Cardiac fibroblast (primary cell): Measurements from ENCODE around the gene L3MBTL3.

Experiments
- DNase-seq, 2 donors: peaks; one replicate each; pipeline versions ENCODE4 v3.0.0 to v3.0.0-alpha.2; 2010; ENCODE audit warnings: low read depth in 2 of 2
- H3K4me3 ChIP-seq, 2 donors: replicated peaks in 1 of 2; 1 replicate in 1 of 2; 2 replicates in 1 of 2; pipeline ENCODE4 v1.5.1; 2011; ENCODE audit warnings: low read depth in 2 of 2, low read length in 2 of 2, mild to moderate bottlenecking in 2 of 2, moderate library complexity in 1 of 2
- CTCF ChIP-seq: IDR thresholded peaks from one replicate; pipeline ENCODE4 v1.5.1; 2011; ENCODE audit warnings: low read depth, mild to moderate bottlenecking, low read length, inconsistent platforms

Gene L3MBTL3

GRCh38 chr6:130178692-130179091 is 160.3 kb downstream of the L3MBTL3 start:
- TF ChIP-seq CTCF, result no peak
- DNase-seq, result peak; percentile 72 to 88
- H3K4me3 ChIP-seq, result no peak overlapping the region

GRCh38 chr6:130182466-130182865 is 164.1 kb downstream of the L3MBTL3 start:
- H3K4me3 ChIP-seq, result no peak overlapping the region
- no peak for DNase-seq
- TF ChIP-seq CTCF, result no peak

GRCh38 chr6:130183271-130184222 is 165.2 kb downstream of the L3MBTL3 start:
- no peak for TF ChIP-seq CTCF
- DNase-seq, result no peak
- no peak overlapping the region for H3K4me3 ChIP-seq

GRCh38 chr6:130185658-130186057 is 167.3 kb downstream of the L3MBTL3 start:
- no peak for DNase-seq
- H3K4me3 ChIP-seq, result no peak overlapping the region
- TF ChIP-seq CTCF, result no peak

- DNase-seq, result no peak
- TF ChIP-seq CTCF, result no peak
These were observed 169.2 kb downstream of the L3MBTL3 start for GRCh38 chr6:130187335-130188206.

GRCh38 chr6:130188207-130188899 is 170.0 kb downstream of the L3MBTL3 start:
- no peak for DNase-seq
- no peak for TF ChIP-seq CTCF
- H3K4me3 ChIP-seq, result no peak overlapping the region

More at GRCh38 chr6:130187335-130188206, 169.2 kb downstream of the L3MBTL3 start:
- no peak overlapping the region for H3K4me3 ChIP-seq
